Omental fat pad (tissue), 4 donors: ENCODE measurements around the gene CCDC191. TPM values are rescaled to one million over a fixed set of nuclear protein-coding genes. Genes with fewer than 3 reads are reported as not detected.

Experiments used
- ATAC-seq: fragments of 150-250 bp; one replicate; pipeline ENCODE4 v1.9.1; 2016; ENCODE audit warnings: mild to moderate bottlenecking, moderate library complexity; ENCODE audit not compliant: low FRiP score
- DNase-seq: peaks from one replicate; pipeline ENCODE4 v3.0.0-alpha.2; 2019; ENCODE audit warnings: low spot score
- total RNA-seq, 4 donors: library from RNA; depleted of rRNA; stranded (reverse); fragments of >200 nt; gene quantifications; one replicate each; pipeline ENCODE4 v1.1.0, GENCODE V29; 2016
- TF ChIP-seq, protein P1 (sequence below), 3 donors: fragments of 450-650 bp; IDR thresholded peaks; one replicate each; pipeline ENCODE4 v1.5.1; 2016 to 2017; ENCODE audit warnings: antibody characterized with exemption in 3 of 3, mild to moderate bottlenecking in 3 of 3, moderate library complexity in 2 of 3

Gene CCDC191
- total RNA-seq, 4 donors from 2014 or later, result 1.9 to 3.3 (median 2.4) TPM

DNA sequence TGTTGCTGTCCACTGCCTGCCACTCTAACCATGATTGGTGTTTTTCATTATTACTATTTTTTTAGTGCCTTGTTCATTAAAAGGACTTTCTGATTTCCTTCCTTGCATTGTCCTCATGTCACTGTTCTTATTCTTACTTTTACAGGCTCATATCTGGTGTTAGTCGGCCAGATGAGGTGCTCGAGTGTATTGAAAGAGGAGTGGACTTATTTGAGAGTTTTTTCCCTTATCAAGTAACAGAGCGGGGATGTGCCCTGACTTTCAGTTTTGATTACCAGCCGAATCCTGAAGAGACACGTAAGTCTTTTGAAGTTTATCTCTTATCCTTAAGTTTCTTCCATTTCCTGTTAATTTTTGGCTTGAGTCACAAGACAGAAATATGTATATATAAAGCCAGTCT lies 23.4 kb upstream of the CCDC191 start:
- DNase-seq (no peak), ATAC-seq (peak; percentile 32)
- TF ChIP-seq, protein P1, sequence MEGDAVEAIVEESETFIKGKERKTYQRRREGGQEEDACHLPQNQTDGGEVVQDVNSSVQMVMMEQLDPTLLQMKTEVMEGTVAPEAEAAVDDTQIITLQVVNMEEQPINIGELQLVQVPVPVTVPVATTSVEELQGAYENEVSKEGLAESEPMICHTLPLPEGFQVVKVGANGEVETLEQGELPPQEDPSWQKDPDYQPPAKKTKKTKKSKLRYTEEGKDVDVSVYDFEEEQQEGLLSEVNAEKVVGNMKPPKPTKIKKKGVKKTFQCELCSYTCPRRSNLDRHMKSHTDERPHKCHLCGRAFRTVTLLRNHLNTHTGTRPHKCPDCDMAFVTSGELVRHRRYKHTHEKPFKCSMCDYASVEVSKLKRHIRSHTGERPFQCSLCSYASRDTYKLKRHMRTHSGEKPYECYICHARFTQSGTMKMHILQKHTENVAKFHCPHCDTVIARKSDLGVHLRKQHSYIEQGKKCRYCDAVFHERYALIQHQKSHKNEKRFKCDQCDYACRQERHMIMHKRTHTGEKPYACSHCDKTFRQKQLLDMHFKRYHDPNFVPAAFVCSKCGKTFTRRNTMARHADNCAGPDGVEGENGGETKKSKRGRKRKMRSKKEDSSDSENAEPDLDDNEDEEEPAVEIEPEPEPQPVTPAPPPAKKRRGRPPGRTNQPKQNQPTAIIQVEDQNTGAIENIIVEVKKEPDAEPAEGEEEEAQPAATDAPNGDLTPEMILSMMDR (IDR thresholded peaks at IDR 0.05), result no peak

DNA sequence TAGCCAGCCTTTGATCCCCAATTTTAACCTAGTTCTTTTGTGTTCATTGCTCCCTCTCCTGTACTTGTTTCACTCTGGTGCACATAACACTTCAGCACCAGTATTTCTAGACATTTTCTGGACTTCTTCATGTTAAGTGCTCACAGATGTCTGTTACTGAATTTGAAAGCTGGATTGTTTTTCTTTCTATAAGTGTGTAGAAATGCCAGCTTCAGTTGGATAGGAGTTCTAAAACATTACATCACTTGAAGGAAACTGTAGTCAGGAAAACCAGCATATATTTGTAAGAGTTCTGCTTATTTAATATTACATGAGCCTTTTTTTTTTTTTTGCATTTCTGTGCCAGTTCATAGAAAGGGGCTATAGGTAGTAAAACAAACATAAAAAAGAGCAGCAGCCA lies 21.8 kb upstream of the CCDC191 start:
- TF ChIP-seq, protein P1 (IDR thresholded peaks at IDR 0.05), result no peak
- ATAC-seq, result no peak
- no peak for DNase-seq

DNA sequence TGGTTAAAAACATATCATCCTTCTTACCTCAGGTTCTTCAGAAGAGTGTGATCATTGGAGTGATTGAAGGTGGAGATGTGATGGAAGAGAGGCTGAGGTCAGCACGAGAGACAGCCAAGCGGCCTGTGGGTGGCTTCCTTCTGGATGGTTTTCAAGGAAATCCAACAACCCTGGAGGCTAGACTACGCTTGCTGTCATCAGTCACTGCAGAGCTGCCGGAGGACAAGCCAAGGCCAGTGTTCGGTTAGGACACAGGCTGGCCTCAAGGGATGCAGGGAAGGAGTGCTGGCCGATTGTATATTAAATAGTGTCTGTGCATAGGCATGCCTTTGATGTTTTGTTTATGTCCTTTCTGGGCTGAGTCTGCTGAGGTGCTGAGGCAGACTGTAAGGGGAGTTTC lies 20.4 kb upstream of the CCDC191 start:
- TF ChIP-seq, protein P1 (IDR thresholded peaks at IDR 0.05), result no peak
- DNase-seq, result no peak
- ATAC-seq, result no peak

DNA sequence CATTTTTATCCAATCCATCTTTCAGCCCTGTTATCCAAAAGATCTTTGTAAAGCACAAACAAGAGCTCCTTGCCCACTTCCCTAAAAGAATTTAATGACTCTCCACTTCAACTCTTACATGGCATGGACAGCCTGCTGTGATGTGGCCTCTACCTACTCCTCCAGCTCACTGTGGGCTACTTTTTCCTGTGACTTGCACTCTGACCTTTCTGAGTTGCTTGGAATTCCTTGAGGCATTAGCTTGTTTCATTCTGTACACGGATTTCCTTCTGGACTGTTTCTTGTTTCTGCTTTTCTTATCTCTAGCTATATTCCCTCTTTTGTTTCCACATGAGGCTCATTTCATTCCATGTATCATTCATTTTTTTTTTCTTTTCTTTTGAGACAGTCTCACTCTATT lies 15.5 kb upstream of the CCDC191 start:
- ATAC-seq (no peak), DNase-seq (no peak)
- TF ChIP-seq, protein P1 (IDR thresholded peaks at IDR 0.05), result no peak

DNA sequence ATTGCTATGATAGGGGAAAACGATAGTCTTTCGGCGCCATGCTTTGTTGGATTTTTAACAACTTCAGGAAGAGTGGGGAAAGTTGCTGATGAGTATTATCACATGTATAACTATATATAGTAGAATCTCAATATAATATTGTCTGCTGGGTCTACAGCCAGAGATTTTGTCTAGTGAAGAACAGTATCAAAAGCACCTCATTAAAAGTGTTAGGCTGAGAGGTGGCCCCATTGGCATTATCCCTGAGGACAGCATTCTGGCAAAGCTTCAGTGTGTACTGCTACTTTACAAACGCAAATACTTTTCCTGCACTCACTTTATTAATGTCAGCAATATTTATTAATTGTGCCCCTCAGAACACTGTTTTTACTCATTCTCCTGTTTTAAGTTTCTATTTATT lies 12.0 kb upstream of the CCDC191 start:
- DNase-seq, result no peak
- no peak for ATAC-seq
- TF ChIP-seq, protein P1 (IDR thresholded peaks at IDR 0.05), result no peak

DNA sequence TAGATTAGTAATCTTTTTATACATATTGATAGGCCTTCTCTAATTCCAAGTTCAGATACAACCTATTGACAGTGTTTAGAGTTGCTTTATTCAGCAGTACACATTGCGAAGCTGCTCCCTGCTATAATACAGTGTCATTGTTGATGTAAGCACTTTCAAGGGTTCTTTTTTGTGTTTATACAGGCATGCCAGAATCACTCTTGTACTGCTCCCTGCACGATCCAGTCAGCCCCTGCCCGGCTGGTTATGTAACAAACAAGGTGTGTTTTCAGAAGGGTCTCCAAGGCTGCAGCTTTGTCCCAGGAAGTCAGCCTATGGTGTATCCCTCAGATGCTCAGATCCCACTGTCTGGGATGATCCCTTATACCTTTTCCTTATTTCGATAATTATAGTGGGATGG lies 11.5 kb upstream of the CCDC191 start:
- ATAC-seq (no peak), DNase-seq (no peak)
- TF ChIP-seq, protein P1 (IDR thresholded peaks at IDR 0.05), result no peak

DNA sequence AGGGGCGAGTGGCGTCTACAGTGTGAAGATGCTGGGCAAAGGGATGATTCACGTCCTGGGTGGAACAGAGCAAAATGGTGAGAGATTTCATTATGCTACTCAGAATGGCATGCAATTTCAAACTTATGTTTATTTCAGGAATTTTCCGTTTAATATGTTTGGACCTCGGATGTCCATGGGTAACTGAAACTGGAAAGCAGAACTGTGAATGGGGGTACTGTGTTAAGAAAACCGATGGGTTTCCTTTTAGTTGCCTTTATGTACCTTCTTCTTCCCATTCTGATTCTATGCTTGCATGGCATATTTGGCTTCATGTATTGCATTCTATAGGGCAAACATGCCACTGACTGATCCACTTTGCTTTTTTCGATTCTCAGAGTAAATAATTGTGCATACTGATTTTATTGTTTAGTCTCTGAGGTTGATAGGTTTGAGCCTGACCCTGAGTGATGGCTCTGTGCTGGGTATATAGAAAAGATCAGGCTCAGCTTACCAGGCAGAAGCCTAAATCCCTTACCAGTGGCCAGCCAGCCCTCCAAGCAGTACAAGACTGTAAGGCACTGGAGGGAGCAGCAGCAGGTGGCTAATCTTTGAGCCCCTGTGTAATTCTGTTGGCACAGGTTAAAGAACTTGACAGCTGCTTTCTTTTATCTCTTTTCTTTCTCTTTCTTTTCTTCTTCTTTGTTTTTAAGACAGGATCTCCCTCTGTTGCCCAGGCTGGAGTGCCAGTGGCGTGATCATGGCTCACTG lies 4.8 kb upstream of the CCDC191 start:
- no peak for ATAC-seq
- TF ChIP-seq, protein P1 (IDR thresholded peaks at IDR 0.05), result no peak
- no peak for DNase-seq
